HepG2 (cell line): ENCODE measurements around the gene DOK4. TPM values are rescaled to one million over a fixed set of nuclear protein-coding genes. Genes with fewer than 3 reads are reported as not detected.

ENCODE experiments used
- ARID2 ChIP-seq: sonication (generic); formaldehyde crosslinking; IDR thresholded peaks from 2 replicates; pipeline ENCODE4 v1.8.1; 2022; ENCODE audit warnings: mild to moderate bottlenecking, missing genetic modification reagents, borderline replicate concordance
- ATF7-NPFF ChIP-seq: sonication (generic); formaldehyde crosslinking; IDR thresholded peaks from 2 replicates; pipeline ENCODE4 v1.8.1; 2023; ENCODE audit warnings: mild to moderate bottlenecking, low read depth, missing genetic modification reagents, moderate library complexity
- CCDC6 ChIP-seq: sonication (generic); formaldehyde crosslinking; IDR thresholded peaks from 2 replicates; pipeline ENCODE4 v1.8.1; 2022; ENCODE audit warnings: mild to moderate bottlenecking, missing genetic modification reagents, moderate library complexity
- CENPBD1 ChIP-seq: sonication (generic); formaldehyde crosslinking; IDR thresholded peaks from 2 replicates; pipeline ENCODE4 v1.8.0; 2022; ENCODE audit warnings: missing genetic modification reagents, low read depth, mild to moderate bottlenecking, borderline replicate concordance
- FOXA1 ChIP-seq, 2 experiments: fragments of 450-650 bp in 1 of 2; sonication (generic) in 1 of 2; formaldehyde crosslinking in 1 of 2; IDR thresholded peaks; 2 replicates each; pipeline versions ENCODE4 v1.4.0 to v1.6.1; 2016 to 2020; ENCODE audit warnings: missing genetic modification reagents in 1 of 2
- GTF2F1 ChIP-seq: fragments of 150-350 bp; IDR thresholded peaks from 2 replicates; pipeline ENCODE4 v1.6.1; 2014; ENCODE audit warnings: low read length
- HES4 ChIP-seq: sonication (generic); formaldehyde crosslinking; IDR thresholded peaks from 2 replicates; pipeline ENCODE4 v1.9.0; 2021; ENCODE audit warnings: mild to moderate bottlenecking, missing genetic modification reagents, borderline replicate concordance
- HMG20A ChIP-seq: IDR thresholded peaks from 2 replicates; pipeline ENCODE4 v1.6.1; 2016; ENCODE audit warnings: borderline replicate concordance
- MATR3 ChIP-seq: sonication (generic); formaldehyde crosslinking; IDR thresholded peaks from 2 replicates; pipeline ENCODE4 v1.4.0; 2020; ENCODE audit warnings: missing genetic modification reagents
- MTA1 ChIP-seq: sonication (generic); formaldehyde crosslinking; IDR thresholded peaks from 2 replicates; pipeline ENCODE4 v1.4.0; 2020; ENCODE audit warnings: missing genetic modification reagents, mild to moderate bottlenecking, borderline replicate concordance
- NR2C2 ChIP-seq: sonication (generic); formaldehyde crosslinking; IDR thresholded peaks from 2 replicates; pipeline ENCODE4 v1.4.0; 2020; ENCODE audit warnings: missing genetic modification reagents, mild to moderate bottlenecking, moderate library complexity, borderline replicate concordance
- NR2F2 ChIP-seq: IDR thresholded peaks from 2 replicates; pipeline ENCODE4 v1.6.1; 2012; ENCODE audit warnings: low read depth, inconsistent platforms, borderline replicate concordance
- POLR2AphosphoS2 ChIP-seq: IDR thresholded peaks from 2 replicates; pipeline ENCODE4 v1.6.1; 2011; ENCODE audit warnings: low read depth, low read length, improper control_type of control experiment
- PPARG ChIP-seq: conservative IDR thresholded peaks from 2 replicates; pipeline ENCODE4 v1.6.1; 2016; ENCODE audit warnings: missing biosample characterization, missing genetic modification reagents
- PREB ChIP-seq: sonication (generic); formaldehyde crosslinking; IDR thresholded peaks from 2 replicates; pipeline ENCODE4 v1.4.0; 2020; ENCODE audit warnings: missing genetic modification reagents
- RBFOX2 ChIP-seq: fragments of 200-400 bp; formaldehyde crosslinking; IDR thresholded peaks from 2 replicates; pipeline ENCODE4 v1.6.1; 2017; ENCODE audit warnings: low read depth, mild to moderate bottlenecking, low read length
- RCOR2 ChIP-seq: IDR thresholded peaks from 2 replicates; pipeline ENCODE4 v1.6.1; 2016; ENCODE audit warnings: missing biosample characterization, missing genetic modification reagents
- SMARCC2 ChIP-seq: fragments of 450-650 bp; IDR thresholded peaks from 2 replicates; pipeline ENCODE4 v1.6.1; 2017; ENCODE audit warnings: antibody characterized with exemption, mild to moderate bottlenecking
- U2AF1 ChIP-seq: fragments of 200-400 bp; formaldehyde crosslinking; optimal IDR thresholded peaks from 2 replicates; pipeline ENCODE3; 2017; ENCODE audit warnings: mild to moderate bottlenecking, low read depth, low read length
- ZBTB38 ChIP-seq: sonication (generic); formaldehyde crosslinking; IDR thresholded peaks from 2 replicates; pipeline ENCODE4 v1.5.1; 2020; ENCODE audit warnings: mild to moderate bottlenecking, missing genetic modification reagents
- ZFP36 ChIP-seq: fragments of 150-350 bp; IDR thresholded peaks from 2 replicates; pipeline ENCODE4 v1.6.1; 2018; ENCODE audit warnings: borderline replicate concordance, low read length, low read depth; ENCODE audit not compliant: partially characterized antibody
- ZFP41 ChIP-seq: sonication (generic); formaldehyde crosslinking; IDR thresholded peaks from 2 replicates; pipeline ENCODE4 v1.4.0; 2020; ENCODE audit warnings: mild to moderate bottlenecking, missing genetic modification reagents, borderline replicate concordance
- ZNF260 ChIP-seq: sonication (generic); formaldehyde crosslinking; IDR thresholded peaks from 2 replicates; pipeline ENCODE4 v1.4.0; 2020; ENCODE audit warnings: missing genetic modification reagents, low read depth, mild to moderate bottlenecking, borderline replicate concordance
- ZNF317 ChIP-seq: sonication (generic); formaldehyde crosslinking; IDR thresholded peaks from 2 replicates; pipeline ENCODE4 v1.5.0; 2020; ENCODE audit warnings: mild to moderate bottlenecking, missing genetic modification reagents
- ZNF354B ChIP-seq: sonication (generic); formaldehyde crosslinking; IDR thresholded peaks from 2 replicates; pipeline ENCODE4 v1.8.0; 2022; ENCODE audit warnings: mild to moderate bottlenecking, missing genetic modification reagents
- ZNF382 ChIP-seq: sonication (generic); formaldehyde crosslinking; IDR thresholded peaks from 2 replicates; pipeline ENCODE4 v1.5.0; 2020; ENCODE audit warnings: missing genetic modification reagents, mild to moderate bottlenecking, borderline replicate concordance
- ZNF430 ChIP-seq: sonication (generic); formaldehyde crosslinking; IDR thresholded peaks from 2 replicates; pipeline ENCODE4 v1.9.0; 2021; ENCODE audit warnings: mild to moderate bottlenecking, missing genetic modification reagents
- ZNF567 ChIP-seq: sonication (generic); formaldehyde crosslinking; IDR thresholded peaks from 2 replicates; pipeline ENCODE4 v1.8.1; 2023; ENCODE audit warnings: mild to moderate bottlenecking, missing genetic modification reagents, borderline replicate concordance
- ZNF577 ChIP-seq: sonication (generic); formaldehyde crosslinking; IDR thresholded peaks from 2 replicates; pipeline ENCODE4 v1.4.0; 2020; ENCODE audit warnings: mild to moderate bottlenecking, low read depth, missing genetic modification reagents, borderline replicate concordance
- ZNF644 ChIP-seq: IDR thresholded peaks from 2 replicates; pipeline ENCODE4 v1.6.1; 2016; ENCODE audit warnings: low read depth
- ZNF7 ChIP-seq: IDR thresholded peaks from 2 replicates; pipeline ENCODE4 v1.6.1; 2016; ENCODE audit warnings: missing biosample characterization, missing genetic modification reagents
- ZNF713 ChIP-seq: sonication (generic); formaldehyde crosslinking; IDR thresholded peaks from 2 replicates; pipeline ENCODE4 v1.4.0; 2020; ENCODE audit warnings: mild to moderate bottlenecking, missing genetic modification reagents
- ZNF75D ChIP-seq: sonication (generic); formaldehyde crosslinking; IDR thresholded peaks from 2 replicates; pipeline ENCODE4 v1.8.1; 2023; ENCODE audit warnings: missing genetic modification reagents, mild to moderate bottlenecking, borderline replicate concordance
- ZNF766 ChIP-seq: sonication (generic); formaldehyde crosslinking; IDR thresholded peaks from 2 replicates; pipeline ENCODE4 v1.5.0; 2020; ENCODE audit warnings: missing genetic modification reagents, borderline replicate concordance
- polyA plus RNA-seq, 8 experiments: library from polyadenylated mRNA; depleted of rRNA in 3 of 8; stranded (reverse) in 7 of 8; unstranded in 1 of 8; fragments of >200 nt; fragmentation: Illumina TruSeq in 4 of 8; extraction: Trizol in 4 of 8; gene quantifications; 2 replicates each; pipeline versions ENCODE4 v1.2.1 to v1.2.3, GENCODE V29; 2011 to 2016; ENCODE audit warnings: low read depth in 4 of 8, missing spikeins in 1 of 8, mixed read lengths in 1 of 8; ENCODE audit not compliant: insufficient read depth in 1 of 8
- total RNA-seq, 5 experiments: library from RNA; depleted of rRNA; stranded (reverse); fragments of >200 nt; fragmentation: Illumina TruSeq; extraction: Trizol; gene quantifications; 2 replicates each; pipeline ENCODE4 v1.2.3, GENCODE V29; 2016; ENCODE audit warnings: low read depth in 1 of 5

Gene DOK4
- total and polyA plus RNA-seq, 2 of the 13 experiments (the other 11 are each of a cell fraction or from before 2014, with no cell fraction given): 52.7 to 70.0 TPM

- TF ChIP-seq ZNF766: no peak
- TF ChIP-seq ZNF577 (CRISPR knock-in tag): no peak
- no peak for TF ChIP-seq CENPBD1 (CRISPR knock-in tag)
- no peak for TF ChIP-seq ZNF7 (CRISPR knock-in tag)
- TF ChIP-seq ZNF567 (CRISPR knock-in tag): no peak
- TF ChIP-seq MATR3: no peak
- TF ChIP-seq ZNF75D (CRISPR knock-in tag): no peak
- TF ChIP-seq CCDC6 (CRISPR knock-in tag): no peak
- TF ChIP-seq ATF7-NPFF (CRISPR knock-in tag): no peak
- TF ChIP-seq HMG20A (CRISPR knock-in tag): no peak
- no peak for TF ChIP-seq ZBTB38 (CRISPR knock-in tag)
- TF ChIP-seq ARID2 (CRISPR knock-in tag): no peak
- no peak for TF ChIP-seq PPARG (CRISPR knock-in tag)
- TF ChIP-seq POLR2AphosphoS2: no peak
- TF ChIP-seq U2AF1: no peak
- no peak for TF ChIP-seq ZNF260 (CRISPR knock-in tag)
- no peak for TF ChIP-seq SMARCC2
- TF ChIP-seq NR2F2: no peak
- TF ChIP-seq ZNF713 (CRISPR knock-in tag): peak; percentile 86; the same call in 1 of the 2 replicates
- TF ChIP-seq MTA1 (CRISPR knock-in tag): no peak
- no peak for TF ChIP-seq PREB (CRISPR knock-in tag)
- peak; percentile 65; the same call in 1 of the 2 replicates for TF ChIP-seq RCOR2
- TF ChIP-seq HES4 (CRISPR knock-in tag): no peak
- no peak for TF ChIP-seq FOXA1 (IDR thresholded peaks at IDR 0.05)
- no peak for TF ChIP-seq FOXA1 (CRISPR knock-in tag; IDR thresholded peaks at IDR 0.05)
- peak; percentile 68; the same call in 1 of the 2 replicates for TF ChIP-seq ZFP41 (CRISPR knock-in tag)
- peak; percentile 0; the same call in 1 of the 2 replicates for TF ChIP-seq ZNF317
- no peak for TF ChIP-seq ZNF430
- no peak for TF ChIP-seq RBFOX2
- no peak for TF ChIP-seq GTF2F1
- TF ChIP-seq ZNF354B (CRISPR knock-in tag): peak; percentile 46; the same call in 1 of the 2 replicates
- TF ChIP-seq ZNF382: no peak
- peak; percentile 80 for TF ChIP-seq ZFP36
- no peak for TF ChIP-seq NR2C2
- TF ChIP-seq ZNF644: no peak
Measured at GRCh38 chr16:57480754-57481230, 5.5 kb downstream of the DOK4 start (continued).
